ENCODE measurements around the gene MYO1D.

DNA sequence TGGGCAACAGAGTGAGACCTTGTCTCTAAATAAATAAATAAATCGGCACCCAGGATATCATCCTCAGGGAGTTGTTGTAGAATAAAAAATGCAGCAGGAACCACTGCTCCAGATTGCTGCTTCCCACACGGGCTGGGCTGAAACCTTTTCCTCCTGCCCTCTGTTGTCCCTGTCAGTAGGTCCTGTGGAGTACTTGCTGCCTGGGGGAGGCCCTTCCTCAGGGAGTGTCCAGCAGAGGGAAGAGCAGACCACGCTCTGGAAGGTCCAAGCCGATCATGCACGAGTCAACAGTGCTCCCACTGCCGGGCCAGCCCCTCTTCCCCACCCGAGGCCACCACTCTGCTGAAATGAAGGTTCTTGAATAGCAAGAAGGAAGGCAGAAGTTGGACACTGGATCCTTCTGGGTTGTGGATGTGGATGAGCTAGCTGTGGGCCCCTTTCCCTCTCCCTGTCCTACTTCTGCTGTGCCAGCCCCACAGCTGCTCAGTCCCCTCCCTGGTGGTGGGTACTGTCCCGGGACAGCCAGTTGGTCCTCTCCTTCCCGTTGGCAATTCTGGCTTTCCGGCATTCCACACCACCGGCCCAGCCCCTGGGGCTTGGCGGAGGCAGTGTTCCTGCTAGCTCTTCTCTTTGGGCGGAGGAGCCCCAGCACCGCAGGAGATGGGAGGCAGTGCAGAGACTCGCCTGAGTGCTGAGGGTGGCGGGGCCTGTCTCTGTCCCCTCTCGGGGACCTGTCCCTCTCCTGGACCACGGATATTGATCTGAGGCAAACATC, 379.3 kb downstream of the MYO1D start:
- TF ChIP-seq CTCF (IDR thresholded peaks at IDR 0.05) (peak in 2 of 12 donors; percentile 5 to 9), POLR2A (IDR thresholded peaks at IDR 0.05) (no peak)
